ENCODE data around the gene CRB2.

- no peak for TF ChIP-seq POLR2A (IDR thresholded peaks at IDR 0.05)
- TF ChIP-seq, protein P1, sequence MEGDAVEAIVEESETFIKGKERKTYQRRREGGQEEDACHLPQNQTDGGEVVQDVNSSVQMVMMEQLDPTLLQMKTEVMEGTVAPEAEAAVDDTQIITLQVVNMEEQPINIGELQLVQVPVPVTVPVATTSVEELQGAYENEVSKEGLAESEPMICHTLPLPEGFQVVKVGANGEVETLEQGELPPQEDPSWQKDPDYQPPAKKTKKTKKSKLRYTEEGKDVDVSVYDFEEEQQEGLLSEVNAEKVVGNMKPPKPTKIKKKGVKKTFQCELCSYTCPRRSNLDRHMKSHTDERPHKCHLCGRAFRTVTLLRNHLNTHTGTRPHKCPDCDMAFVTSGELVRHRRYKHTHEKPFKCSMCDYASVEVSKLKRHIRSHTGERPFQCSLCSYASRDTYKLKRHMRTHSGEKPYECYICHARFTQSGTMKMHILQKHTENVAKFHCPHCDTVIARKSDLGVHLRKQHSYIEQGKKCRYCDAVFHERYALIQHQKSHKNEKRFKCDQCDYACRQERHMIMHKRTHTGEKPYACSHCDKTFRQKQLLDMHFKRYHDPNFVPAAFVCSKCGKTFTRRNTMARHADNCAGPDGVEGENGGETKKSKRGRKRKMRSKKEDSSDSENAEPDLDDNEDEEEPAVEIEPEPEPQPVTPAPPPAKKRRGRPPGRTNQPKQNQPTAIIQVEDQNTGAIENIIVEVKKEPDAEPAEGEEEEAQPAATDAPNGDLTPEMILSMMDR (IDR thresholded peaks at IDR 0.05) = peak; percentile 76 to 92 (median 84)
Measured at GRCh38 chr9:123353984-123354591, 1.9 kb upstream of the CRB2 start.

Data from upper lobe of left lung (tissue), 4 donors.